ENCODE measurements around the gene GLT8D2. TPM values are rescaled to one million over a fixed set of nuclear protein-coding genes. Genes with fewer than 3 reads are reported as not detected.

Gene GLT8D2
- total RNA-seq, 2 experiments from 2014 or later, result not detected

GRCh38 chr12:103952497-103952896, 97.5 kb downstream of the GLT8D2 start:
- no peaks in the 10 kb centered on the region for H3K27me3 Mint-ChIP-seq
- TF ChIP-seq CTCF (IDR thresholded peaks at IDR 0.05), result no peak
- DNase-seq (no peak), ATAC-seq (peak; percentile 13)
- peaks cover 67% of the 10 kb centered on the region for H3K36me3 Mint-ChIP-seq (ENCODE audit: low read depth)
- H3K9me3 Mint-ChIP-seq, result no peaks in the 10 kb centered on the region
- CTCF ChIA-PET, result interaction anchor here (1.0 to 1.3 kb wide), 2 partner anchors 10 to 16 kb away, joined by 3 to 6 read pairs; no protein-coding TSS in a partner anchor
- intact Hi-C loops (cut with micrococcal nuclease), result no loop called here
- POLR2A ChIA-PET, result interaction anchor here (1.0 to 7.2 kb wide), 4 partner anchors 13 to 45 kb away, joined by 3 to 56 read pairs (median 26); partner anchors contain the start of genes HSP90B1 and TDG
- peak overlapping the region; percentile 93 for H3K27ac Mint-ChIP-seq
- H3K4me3 Mint-ChIP-seq, result no peak overlapping the region
- peaks cover 61% of the 10 kb centered on the region for H3K4me1 Mint-ChIP-seq (ENCODE audit: low read depth)

- Mint-ChIP-seq H3K27ac (peak overlapping the region; percentile 71), H3K9me3 (no peaks in the 10 kb centered on the region), H3K27me3 (no peaks in the 10 kb centered on the region), H3K36me3 (ENCODE audit: low read depth) (peaks cover 80% of the 10 kb centered on the region), H3K4me1 (ENCODE audit: low read depth) (peaks cover 68% of the 10 kb centered on the region), H3K4me3 (no peak overlapping the region)
- intact Hi-C loops (cut with micrococcal nuclease), result no loop called here
- TF ChIP-seq CTCF (IDR thresholded peaks at IDR 0.05), result no peak
- peak; percentile 38 for ATAC-seq
- ChIA-PET POLR2A (interaction anchor here (0.9 to 7.0 kb wide), 11 partner anchors 8 to 61 kb away, joined by 3 to 37 read pairs (median 5); partner anchors contain the start of genes HSP90B1 and TDG), CTCF (interaction anchor here (0.9 to 1.6 kb wide), 2 partner anchors 9 to 160 kb away, joined by 3 to 4 read pairs; no protein-coding TSS in a partner anchor)
- peak; percentile 32 for DNase-seq
These were observed 101.1 kb downstream of the GLT8D2 start for GRCh38 chr12:103948746-103949406.

- ATAC-seq, result peak; percentile 37
- no peak for TF ChIP-seq CTCF (IDR thresholded peaks at IDR 0.05)
- Mint-ChIP-seq H3K4me1 (ENCODE audit: low read depth) (peaks cover 60% of the 10 kb centered on the region), H3K27ac (peak overlapping the region; percentile 71), H3K4me3 (no peak overlapping the region), H3K9me3 (no peaks in the 10 kb centered on the region), H3K27me3 (no peaks in the 10 kb centered on the region), H3K36me3 (ENCODE audit: low read depth) (peaks cover 78% of the 10 kb centered on the region)
- CTCF ChIA-PET, result interaction anchor here (0.7 to 1.9 kb wide), 3 partner anchors 8 to 160 kb away, joined by 3 to 6 read pairs (median 4); no protein-coding TSS in a partner anchor
- peak; percentile 48 for DNase-seq
- POLR2A ChIA-PET, result interaction anchor here (0.6 to 7.0 kb wide), 10 partner anchors 8 to 60 kb away, joined by 3 to 37 read pairs (median 4); partner anchors contain the start of genes HSP90B1 and TDG
- intact Hi-C loops (cut with micrococcal nuclease), result no loop called here
These were observed 102.0 kb downstream of the GLT8D2 start for GRCh38 chr12:103947871-103948555.

- no peak for TF ChIP-seq CTCF (IDR thresholded peaks at IDR 0.05)
- ATAC-seq (peak; percentile 18), DNase-seq (no peak)
- Mint-ChIP-seq H3K4me3 (no peak overlapping the region), H3K36me3 (ENCODE audit: low read depth) (peaks cover 89% of the 10 kb centered on the region), H3K9me3 (no peaks in the 10 kb centered on the region), H3K4me1 (ENCODE audit: low read depth) (peaks cover 68% of the 10 kb centered on the region), H3K27ac (peak overlapping the region; percentile 62), H3K27me3 (no peaks in the 10 kb centered on the region)
- intact Hi-C loops (cut with micrococcal nuclease), result no loop called here
- ChIA-PET POLR2A (interaction anchor here (1.5 to 7.0 kb wide), 3 partner anchors 10 to 14 kb away, joined by 10 to 37 read pairs (median 24); partner anchors contain the start of gene HSP90B1), CTCF (interaction anchor here (1.2 kb wide), 1 partner anchor 17 kb away, joined by 5 read pairs; no protein-coding TSS in a partner anchor)
These were observed 105.0 kb downstream of the GLT8D2 start for GRCh38 chr12:103944964-103945363.

Other genes with a start within 250 kb of the GLT8D2 start
- 1 to 10 TPM; 8.6 to 9.4 TPM for gene NT5DC3, start 209.0 kb downstream of the GLT8D2 start, total RNA-seq
- gene HSP90B1, start 119.8 kb downstream of the GLT8D2 start, total RNA-seq, result 100 to 1,000 TPM; 412 to 418 TPM
- gene TDG, start 84.3 kb downstream of the GLT8D2 start, total RNA-seq, result 10 to 100 TPM; 37.4 to 37.5 TPM
- 1 to 10 TPM; 8.3 to 8.6 TPM for gene HCFC2, start 14.3 kb upstream of the GLT8D2 start, total RNA-seq
- gene NFYB, start 88.0 kb upstream of the GLT8D2 start, total RNA-seq, result 10 to 100 TPM; 26.7 to 30.6 TPM
- 10 to 100 TPM; 87.9 to 89.0 TPM for gene TXNRD1, start 165.6 kb upstream of the GLT8D2 start, total RNA-seq